Measurements from ENCODE around the gene ZNF865.

ZNF865 gene

DNA sequence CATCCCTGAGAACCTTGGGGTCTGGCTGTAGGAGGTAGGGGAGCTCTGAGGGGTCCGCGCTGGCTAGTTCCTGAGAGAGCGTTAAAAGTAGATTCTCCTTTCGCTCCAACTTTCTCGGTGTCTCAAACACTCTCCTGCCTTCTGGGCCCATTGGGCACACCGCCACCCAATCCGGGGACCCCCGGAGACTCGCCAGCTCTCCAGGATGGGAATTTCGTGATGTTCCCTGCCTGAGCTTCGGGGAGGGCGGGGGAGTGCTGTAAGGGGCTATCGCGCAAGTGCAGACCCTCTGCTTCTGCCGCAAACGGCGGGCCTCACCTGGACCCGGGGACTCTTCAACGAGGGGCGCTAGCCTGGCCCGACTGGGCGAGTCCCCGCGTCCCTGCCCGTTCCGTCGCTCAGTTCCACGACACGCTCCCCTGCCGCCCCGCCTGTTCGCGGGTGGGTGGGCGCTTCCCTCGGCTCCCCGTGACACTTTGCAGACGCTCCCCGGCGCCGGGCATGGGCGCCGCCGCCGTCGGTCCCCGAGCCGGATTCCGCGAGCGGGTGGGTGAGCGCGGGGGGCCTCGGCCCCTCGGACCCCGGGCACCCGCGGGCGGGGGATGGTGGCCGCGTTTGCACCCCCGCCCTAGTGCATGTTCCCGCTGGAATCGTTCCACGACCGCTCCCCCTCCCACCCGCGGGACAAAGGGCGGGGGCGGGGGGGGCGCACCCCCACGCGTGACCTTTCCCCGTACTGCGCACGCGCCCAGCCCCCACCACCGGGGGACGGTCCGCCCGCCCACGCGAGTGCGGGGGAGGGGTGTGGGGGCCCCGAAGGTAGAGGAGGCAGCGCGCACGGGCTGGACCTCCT lies 42.5 kb downstream of the ZNF865 start, which contains the start of gene CCDC106:
CCDC106 (plus strand) TSS at position 481 of the 853 bp plus-strand sequence. CDS start 835 bp downstream, outside the sequence.
- peak within 1 kb of the TSS; percentile 58 to 91 (median 83) for H3K4me3 ChIP-seq (ENCODE audit: control insufficient read depth in 1 of 7, extremely low read depth in 1 of 7, insufficient read depth in 4 of 7, low read depth in 2 of 7, low read length in 6 of 7)
- H3K4me1 ChIP-seq (ENCODE audit: control extremely low read depth in 1 of 4, control insufficient read depth in 4 of 4, insufficient read depth in 4 of 4, low read length in 3 of 4) = peaks cover 5 to 42% (median 36%) of the 10 kb centered on the region in 4 experiments
- H3K9me3 ChIP-seq (ENCODE audit: control extremely low read depth in 1 of 5, control insufficient read depth in 4 of 5, insufficient read depth in 2 of 5, low read depth in 1 of 5, low read length in 4 of 5) = no peaks in the 10 kb centered on the region
- ChIA-PET CTCF (interaction anchor here (0.7 to 9.2 kb wide), 4 partner anchors 14 to 28 kb away, joined by 3 to 128 read pairs (median 6); no protein-coding TSS in a partner anchor), POLR2A (interaction anchor here (0.6 to 1.5 kb wide), 4 partner anchors 9 to 1186 kb away, joined by 3 to 4 read pairs (median 4); no protein-coding TSS in a partner anchor)
- WGBS (ENCODE audit: insufficient coverage) = 0% methylated on average over 50 of the region's 87 CpGs
- H3K36me3 ChIP-seq (ENCODE audit: control insufficient read depth in 4 of 4, insufficient read depth in 4 of 4, low read length in 3 of 4) = peaks cover 0 to 36% (median 19%) of the 10 kb centered on the region in 4 experiments
- H3K27ac ChIP-seq (ENCODE audit: insufficient read depth in 1 of 2, low read depth in 1 of 2, low read length in 2 of 2, poor library complexity in 1 of 2, severe bottlenecking in 2 of 2) = peak within 1 kb of the TSS; percentile 14 to 83
- no peaks in the 10 kb centered on the region for H3K27me3 ChIP-seq (replicated peaks in 2 of 5; ENCODE audit: control insufficient read depth in 4 of 5, insufficient read depth in 5 of 5, low read length in 4 of 5)
- peak; percentile 59 to 77 (median 62) for DNase-seq

DNA sequence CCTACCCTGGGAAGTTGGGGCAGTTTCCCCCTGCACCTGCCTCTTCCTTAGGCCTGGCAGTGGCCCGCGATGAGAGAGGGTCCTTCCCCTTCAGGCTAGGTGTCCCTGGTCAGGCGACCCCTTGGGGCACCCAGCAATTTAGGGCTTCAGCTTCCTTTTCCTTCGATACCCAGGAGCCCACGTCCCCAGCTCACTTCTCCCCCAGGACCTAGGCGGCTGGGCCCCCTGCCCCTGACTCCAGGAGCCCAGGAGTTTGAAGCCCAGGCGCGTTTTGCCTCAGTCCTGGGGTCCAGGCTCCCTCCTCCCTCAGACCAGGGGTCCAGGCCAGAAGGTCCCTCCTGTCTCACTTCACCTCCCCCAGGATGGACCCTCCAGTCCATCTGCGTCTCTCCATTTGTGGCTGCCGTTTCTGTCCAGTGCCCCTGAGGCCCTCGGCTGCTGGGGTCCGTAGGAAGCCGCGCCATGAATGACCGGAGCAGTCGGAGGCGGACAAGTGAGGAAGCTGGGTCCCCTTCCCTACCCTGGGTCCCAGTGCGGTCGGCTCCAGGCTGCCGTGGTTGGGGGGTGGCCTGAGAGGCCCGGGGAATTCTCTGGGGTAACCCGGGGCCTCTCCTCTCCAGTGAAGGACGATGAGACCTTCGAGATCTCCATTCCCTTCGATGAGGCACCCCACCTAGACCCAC lies 43.3 kb downstream of the ZNF865 start:
- DNase-seq = no peak
- Histone ChIP-seq H3K4me3 (ENCODE audit: control insufficient read depth in 1 of 7, extremely low read depth in 1 of 7, insufficient read depth in 4 of 7, low read depth in 2 of 7, low read length in 6 of 7) (peak overlapping the region; percentile 58 to 91 (median 83)), H3K36me3 (ENCODE audit: control insufficient read depth in 4 of 4, insufficient read depth in 4 of 4, low read length in 3 of 4) (peaks cover 0 to 36% (median 19%) of the 10 kb centered on the region in 4 experiments), H3K9me3 (ENCODE audit: control extremely low read depth in 1 of 5, control insufficient read depth in 4 of 5, insufficient read depth in 2 of 5, low read depth in 1 of 5, low read length in 4 of 5) (no peaks in the 10 kb centered on the region), H3K27ac (ENCODE audit: insufficient read depth in 1 of 2, low read depth in 1 of 2, low read length in 2 of 2, poor library complexity in 1 of 2, severe bottlenecking in 2 of 2) (peak overlapping the region in 1 of 2 experiments; percentile 83), H3K4me1 (ENCODE audit: control extremely low read depth in 1 of 4, control insufficient read depth in 4 of 4, insufficient read depth in 4 of 4, low read length in 3 of 4) (peaks cover 5 to 41% (median 34%) of the 10 kb centered on the region in 4 experiments), H3K27me3 (replicated peaks in 2 of 5; ENCODE audit: control insufficient read depth in 4 of 5, insufficient read depth in 5 of 5, low read length in 4 of 5) (no peaks in the 10 kb centered on the region)
- WGBS (ENCODE audit: insufficient coverage) = 9% methylated on average over 21 of the region's 25 CpGs
- CTCF ChIA-PET = interaction anchor here (1.8 to 9.2 kb wide), 2 partner anchors 15 to 43 kb away, joined by 5 to 128 read pairs; partner anchors contain the start of gene ZNF865
- POLR2A ChIA-PET = no interaction called here

- Histone ChIP-seq H3K9me3 (ENCODE audit: control extremely low read depth in 1 of 5, control insufficient read depth in 4 of 5, insufficient read depth in 2 of 5, low read depth in 1 of 5, low read length in 4 of 5) (no peaks in the 10 kb centered on the region), H3K4me3 (ENCODE audit: control insufficient read depth in 1 of 7, extremely low read depth in 1 of 7, insufficient read depth in 4 of 7, low read depth in 2 of 7, low read length in 6 of 7) (peak overlapping the region in 5 of 7 experiments; percentile 70 to 91 (median 84)), H3K27ac (ENCODE audit: insufficient read depth in 1 of 2, low read depth in 1 of 2, low read length in 2 of 2, poor library complexity in 1 of 2, severe bottlenecking in 2 of 2) (peak overlapping the region in 1 of 2 experiments; percentile 83), H3K36me3 (ENCODE audit: control insufficient read depth in 4 of 4, insufficient read depth in 4 of 4, low read length in 3 of 4) (peaks cover 0 to 34% (median 19%) of the 10 kb centered on the region in 4 experiments), H3K4me1 (ENCODE audit: control extremely low read depth in 1 of 4, control insufficient read depth in 4 of 4, insufficient read depth in 4 of 4, low read length in 3 of 4) (peaks cover 0 to 34% (median 28%) of the 10 kb centered on the region in 4 experiments), H3K27me3 (replicated peaks in 2 of 5; ENCODE audit: control insufficient read depth in 4 of 5, insufficient read depth in 5 of 5, low read length in 4 of 5) (no peaks in the 10 kb centered on the region)
- DNase-seq = no peak
- 89% methylated on average over 10 of the region's 17 CpGs for WGBS (ENCODE audit: insufficient coverage)
- CTCF ChIA-PET = interaction anchor here (1.8 to 9.2 kb wide), 2 partner anchors 15 to 44 kb away, joined by 5 to 128 read pairs; partner anchors contain the start of gene ZNF865
- POLR2A ChIA-PET = no interaction called here
These were observed 44.0 kb downstream of the ZNF865 start for GRCh38 chr19:55649268-55650125.

GRCh38 chr19:55650126-55650557 lies 44.7 kb downstream of the ZNF865 start:
- WGBS (ENCODE audit: insufficient coverage) = 88% methylated on average over 1 of the region's 4 CpGs

DNA sequence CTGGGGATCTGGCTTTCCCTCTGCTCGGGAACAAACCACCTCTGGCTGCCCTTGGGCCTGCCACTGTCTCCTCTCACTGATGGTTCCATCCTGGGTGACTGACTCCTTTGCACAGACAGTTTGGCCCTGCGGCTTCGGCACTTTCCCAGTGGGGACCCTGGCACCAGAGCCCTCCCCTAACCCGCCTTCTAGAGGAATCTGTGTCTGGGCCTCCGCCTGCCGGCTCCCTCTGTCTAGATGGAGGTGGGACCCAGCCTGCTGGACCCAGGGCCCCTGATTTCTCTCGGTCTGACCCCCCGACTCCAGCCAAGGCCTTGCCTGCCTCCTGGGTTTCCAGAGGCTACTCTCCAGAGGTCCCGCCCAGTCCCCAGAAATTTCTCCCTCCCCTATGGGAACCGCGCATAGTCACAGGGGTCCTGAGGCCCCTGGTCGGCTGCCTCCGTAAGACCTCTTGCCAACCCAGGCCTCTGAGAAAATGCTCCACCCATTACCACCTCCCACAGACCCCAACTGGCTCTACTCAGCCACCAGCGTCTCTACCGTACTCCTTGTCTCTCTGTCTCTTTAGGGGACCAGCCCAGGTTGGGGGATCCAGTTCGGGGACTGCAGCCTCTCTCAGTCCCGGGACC lies 45.3 kb downstream of the ZNF865 start:
- CTCF ChIA-PET = interaction anchor here (1.8 to 9.2 kb wide), 2 partner anchors 17 to 45 kb away, joined by 5 to 128 read pairs; partner anchors contain the start of gene ZNF865
- no peak overlapping the region for H3K27ac ChIP-seq (ENCODE audit: insufficient read depth in 1 of 2, low read depth in 1 of 2, low read length in 2 of 2, poor library complexity in 1 of 2, severe bottlenecking in 2 of 2)
- no peaks in the 10 kb centered on the region for H3K27me3 ChIP-seq (replicated peaks in 2 of 5; ENCODE audit: control insufficient read depth in 4 of 5, insufficient read depth in 5 of 5, low read length in 4 of 5)
- H3K4me3 ChIP-seq (ENCODE audit: control insufficient read depth in 1 of 7, extremely low read depth in 1 of 7, insufficient read depth in 4 of 7, low read depth in 2 of 7, low read length in 6 of 7) = no peak overlapping the region
- DNase-seq = no peak
- H3K4me1 ChIP-seq (ENCODE audit: control extremely low read depth in 1 of 4, control insufficient read depth in 4 of 4, insufficient read depth in 4 of 4, low read length in 3 of 4) = peaks cover under 1 to 30% (median 25%) of the 10 kb centered on the region in 4 experiments
- 95% methylated on average over 13 of the region's 17 CpGs for WGBS (ENCODE audit: insufficient coverage)
- H3K36me3 ChIP-seq (ENCODE audit: control insufficient read depth in 4 of 4, insufficient read depth in 4 of 4, low read length in 3 of 4) = peaks cover 0 to 23% (median 9%) of the 10 kb centered on the region in 4 experiments
- no peaks in the 10 kb centered on the region for H3K9me3 ChIP-seq (ENCODE audit: control extremely low read depth in 1 of 5, control insufficient read depth in 4 of 5, insufficient read depth in 2 of 5, low read depth in 1 of 5, low read length in 4 of 5)
- POLR2A ChIA-PET = no interaction called here

More at GRCh38 chr19:55650126-55650557, 44.7 kb downstream of the ZNF865 start:
- no peak overlapping the region for H3K4me3 ChIP-seq (ENCODE audit: control insufficient read depth in 1 of 7, extremely low read depth in 1 of 7, insufficient read depth in 4 of 7, low read depth in 2 of 7, low read length in 6 of 7)
- ChIA-PET CTCF (interaction anchor here (1.8 to 9.2 kb wide), 2 partner anchors 16 to 44 kb away, joined by 5 to 128 read pairs; partner anchors contain the start of gene ZNF865), POLR2A (no interaction called here)
- DNase-seq = no peak
- H3K36me3 ChIP-seq (ENCODE audit: control insufficient read depth in 4 of 4, insufficient read depth in 4 of 4, low read length in 3 of 4) = peaks cover 0 to 28% (median 14%) of the 10 kb centered on the region in 4 experiments
- no peaks in the 10 kb centered on the region for H3K27me3 ChIP-seq (replicated peaks in 2 of 5; ENCODE audit: control insufficient read depth in 4 of 5, insufficient read depth in 5 of 5, low read length in 4 of 5)
- H3K27ac ChIP-seq (ENCODE audit: insufficient read depth in 1 of 2, low read depth in 1 of 2, low read length in 2 of 2, poor library complexity in 1 of 2, severe bottlenecking in 2 of 2) = no peak overlapping the region
- H3K9me3 ChIP-seq (ENCODE audit: control extremely low read depth in 1 of 5, control insufficient read depth in 4 of 5, insufficient read depth in 2 of 5, low read depth in 1 of 5, low read length in 4 of 5) = no peaks in the 10 kb centered on the region
- H3K4me1 ChIP-seq (ENCODE audit: control extremely low read depth in 1 of 4, control insufficient read depth in 4 of 4, insufficient read depth in 4 of 4, low read length in 3 of 4) = peaks cover 0 to 29% (median 23%) of the 10 kb centered on the region in 4 experiments

DNA sequence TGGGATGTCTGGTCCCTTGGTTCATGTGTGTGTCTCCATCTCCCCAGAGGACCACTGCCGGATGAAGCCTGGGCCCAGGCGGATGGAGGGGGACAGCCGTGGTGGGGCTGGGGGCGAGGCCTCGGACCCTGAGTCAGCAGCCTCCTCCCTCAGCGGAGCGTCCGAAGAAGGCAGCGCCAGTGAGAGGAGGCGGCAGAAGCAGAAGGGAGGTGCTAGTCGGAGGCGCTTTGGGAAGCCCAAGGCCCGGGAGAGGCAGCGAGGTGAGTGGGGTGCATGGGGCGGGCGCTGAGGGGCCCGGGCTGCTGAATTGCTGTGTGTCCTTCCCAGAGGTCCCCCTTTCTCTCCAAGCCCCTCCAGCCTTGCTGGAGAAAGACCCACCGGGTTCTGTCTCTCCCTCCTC lies 45.8 kb downstream of the ZNF865 start:
- no peak overlapping the region for H3K27ac ChIP-seq (ENCODE audit: insufficient read depth in 1 of 2, low read depth in 1 of 2, low read length in 2 of 2, poor library complexity in 1 of 2, severe bottlenecking in 2 of 2)
- no peak for DNase-seq
- no peaks in the 10 kb centered on the region for H3K9me3 ChIP-seq (ENCODE audit: control extremely low read depth in 1 of 5, control insufficient read depth in 4 of 5, insufficient read depth in 2 of 5, low read depth in 1 of 5, low read length in 4 of 5)
- WGBS (ENCODE audit: insufficient coverage) = 95% methylated on average over 9 of the region's 18 CpGs
- no peaks in the 10 kb centered on the region for H3K27me3 ChIP-seq (replicated peaks in 2 of 5; ENCODE audit: control insufficient read depth in 4 of 5, insufficient read depth in 5 of 5, low read length in 4 of 5)
- ChIA-PET POLR2A (no interaction called here), CTCF (no interaction called here)
- H3K36me3 ChIP-seq (ENCODE audit: control insufficient read depth in 4 of 4, insufficient read depth in 4 of 4, low read length in 3 of 4) = peaks cover 0 to 27% (median 9%) of the 10 kb centered on the region in 4 experiments
- peaks cover 6 to 35% (median 30%) of the 10 kb centered on the region in 4 experiments for H3K4me1 ChIP-seq (ENCODE audit: control extremely low read depth in 1 of 4, control insufficient read depth in 4 of 4, insufficient read depth in 4 of 4, low read length in 3 of 4)
- H3K4me3 ChIP-seq (ENCODE audit: control insufficient read depth in 1 of 7, extremely low read depth in 1 of 7, insufficient read depth in 4 of 7, low read depth in 2 of 7, low read length in 6 of 7) = no peak overlapping the region
